Neural cell (in vitro differentiated cells): ENCODE results near the gene TMEM125.

ENCODE experiments used
- CTCF ChIP-seq: fragments of 450-650 bp; IDR thresholded peaks from 2 replicates; pipeline ENCODE4 v1.5.1; 2014; ENCODE audit warnings: antibody characterized with exemption, mild to moderate bottlenecking, moderate library complexity; ENCODE audit not compliant: poor library complexity, severe bottlenecking
- EP300 ChIP-seq: fragments of 450-650 bp; conservative IDR thresholded peaks from 2 replicates; pipeline ENCODE4 v1.6.1; 2014; ENCODE audit warnings: antibody characterized with exemption, mild to moderate bottlenecking, moderate library complexity; ENCODE audit not compliant: poor library complexity, severe bottlenecking
- POLR2AphosphoS5 ChIP-seq: IDR thresholded peaks from 2 replicates; pipeline ENCODE4 v1.6.1; 2012
- SMC3 ChIP-seq: fragments of 450-650 bp; conservative IDR thresholded peaks from 2 replicates; pipeline ENCODE4 v1.6.1; 2014; ENCODE audit warnings: antibody characterized with exemption, mild to moderate bottlenecking, moderate library complexity; ENCODE audit not compliant: poor library complexity

GRCh38 chr1:43274804-43275180 is 5.0 kb downstream of the TMEM125 start:
- TF ChIP-seq CTCF = no peak
- no peak for TF ChIP-seq EP300
- no peak for TF ChIP-seq POLR2AphosphoS5
- TF ChIP-seq SMC3 = no peak
